Activated T-helper 1 cell treated with anti-CD3 and anti-CD28 coated beads, Interleukin-12 subunit alpha, Interleukin-12 subunit beta, Interleukin-2, Interleukin-4 antibody, amounts not matched to agents 30 ng/mL and 10 ng/mL and 1 ng/mL, durations not matched to agents 14 hours and 24 hours and 36 hours (primary cell): ENCODE data around the gene CPNE8. TPM values are rescaled to one million over a fixed set of nuclear protein-coding genes. Genes with fewer than 3 reads are reported as not detected.

Source experiments
- DNase-seq: peaks from one replicate; pipeline ENCODE4 v3.0.0; 2021; ENCODE audit warnings: low spot score
- H3K27ac Mint-ChIP-seq: one replicate; pipeline ENCODE4 v1.8.0; 2021; ENCODE audit warnings: mild to moderate bottlenecking, mixed read lengths
- H3K27me3 Mint-ChIP-seq: one replicate; pipeline ENCODE4 v1.8.0; 2022; ENCODE audit warnings: mild to moderate bottlenecking, moderate library complexity, mixed read lengths; ENCODE audit not compliant: insufficient read depth
- H3K36me3 Mint-ChIP-seq: one replicate; pipeline ENCODE4 v1.8.0; 2021; ENCODE audit warnings: low read depth, mixed read lengths
- H3K4me1 Mint-ChIP-seq: one replicate; pipeline ENCODE4 v1.8.0; 2021; ENCODE audit warnings: low read depth, mixed read lengths
- H3K4me3 Mint-ChIP-seq: one replicate; pipeline ENCODE4 v1.8.0; 2021; ENCODE audit warnings: mild to moderate bottlenecking, moderate library complexity, mixed read lengths
- H3K9me3 Mint-ChIP-seq: one replicate; pipeline ENCODE4 v1.8.0; 2021; ENCODE audit warnings: mixed read lengths
- intact Hi-C: fragments of 100-400 bp; cut with micrococcal nuclease; formaldehyde crosslinking; loops from one replicate; pipeline ENCODE4 v1.15.1; 2024
- total RNA-seq: library from RNA; stranded (reverse); gene quantifications from 2 replicates; pipeline ENCODE4 v1.2.3, GENCODE V29; 2022

The CPNE8 gene
- total RNA-seq, 1 donor from 2014 or later, result 7.1 TPM

GRCh38 chr12:38682521-38682920 is 222.9 kb downstream of the CPNE8 start:
- no peak for DNase-seq
- Mint-ChIP-seq H3K9me3 (no peaks in the 10 kb centered on the region), H3K4me1 (no peaks in the 10 kb centered on the region), H3K27me3 (no peaks in the 10 kb centered on the region), H3K27ac (no peak overlapping the region), H3K36me3 (no peaks in the 10 kb centered on the region), H3K4me3 (no peak overlapping the region)
- intact Hi-C loops, result no loop called here

GRCh38 chr12:38669530-38669929 is 235.9 kb downstream of the CPNE8 start:
- Mint-ChIP-seq H3K4me3 (no peak overlapping the region), H3K9me3 (peaks cover 3% of the 10 kb centered on the region), H3K4me1 (no peaks in the 10 kb centered on the region), H3K27me3 (no peaks in the 10 kb centered on the region), H3K27ac (no peak overlapping the region), H3K36me3 (peaks cover 2% of the 10 kb centered on the region)
- no peak for DNase-seq
- intact Hi-C loops, result no loop called here

- no peak for DNase-seq
- Mint-ChIP-seq H3K9me3 (peaks cover 3% of the 10 kb centered on the region), H3K27me3 (no peaks in the 10 kb centered on the region), H3K36me3 (peaks cover 2% of the 10 kb centered on the region), H3K4me1 (no peaks in the 10 kb centered on the region), H3K4me3 (no peak overlapping the region), H3K27ac (no peak overlapping the region)
- intact Hi-C loops, result no loop called here
These were observed 236.3 kb downstream of the CPNE8 start for GRCh38 chr12:38669081-38669480.

GRCh38 chr12:38666425-38666824 is 239.0 kb downstream of the CPNE8 start:
- Mint-ChIP-seq H3K4me1 (no peaks in the 10 kb centered on the region), H3K4me3 (no peak overlapping the region), H3K9me3 (peaks cover 8% of the 10 kb centered on the region), H3K27ac (no peak overlapping the region), H3K27me3 (no peaks in the 10 kb centered on the region), H3K36me3 (no peaks in the 10 kb centered on the region)
- intact Hi-C loops, result no loop called here
- DNase-seq, result no peak

GRCh38 chr12:38664661-38665269 is 240.6 kb downstream of the CPNE8 start:
- no peaks in the 10 kb centered on the region for H3K4me1 Mint-ChIP-seq
- DNase-seq, result no peak

GRCh38 chr12:38662829-38663228 is 242.6 kb downstream of the CPNE8 start:
- DNase-seq, result no peak
- no peak overlapping the region for H3K4me3 Mint-ChIP-seq
- H3K27me3 Mint-ChIP-seq, result no peaks in the 10 kb centered on the region
- no peaks in the 10 kb centered on the region for H3K4me1 Mint-ChIP-seq
- H3K27ac Mint-ChIP-seq, result no peak overlapping the region
- peaks cover 13% of the 10 kb centered on the region for H3K9me3 Mint-ChIP-seq
- no peaks in the 10 kb centered on the region for H3K36me3 Mint-ChIP-seq
- intact Hi-C loops, result loop anchor here (5.0 kb wide), 1 partner anchor 244 kb away; the partner anchor contains the start of gene CPNE8

More at GRCh38 chr12:38664661-38665269, 240.6 kb downstream of the CPNE8 start:
- no peaks in the 10 kb centered on the region for H3K27me3 Mint-ChIP-seq
- peaks cover 8% of the 10 kb centered on the region for H3K9me3 Mint-ChIP-seq
- intact Hi-C loops, result loop anchor here (1.0 to 5.0 kb wide), 2 partner anchors 243 to 439 kb away; partner anchors contain the start of gene CPNE8
- no peak overlapping the region for H3K4me3 Mint-ChIP-seq
- H3K27ac Mint-ChIP-seq, result no peak overlapping the region
- no peaks in the 10 kb centered on the region for H3K36me3 Mint-ChIP-seq

GRCh38 chr12:38653650-38654049 is 251.7 kb downstream of the CPNE8 start:
- H3K9me3 Mint-ChIP-seq, result no peaks in the 10 kb centered on the region
- H3K4me1 Mint-ChIP-seq, result no peaks in the 10 kb centered on the region
- DNase-seq, result no peak
- no peaks in the 10 kb centered on the region for H3K36me3 Mint-ChIP-seq
- H3K4me3 Mint-ChIP-seq, result no peak overlapping the region
- intact Hi-C loops, result no loop called here
- no peak overlapping the region for H3K27ac Mint-ChIP-seq
- H3K27me3 Mint-ChIP-seq, result no peaks in the 10 kb centered on the region

GRCh38 chr12:38648813-38649212 is 256.6 kb downstream of the CPNE8 start:
- DNase-seq, result no peak
- intact Hi-C loops, result no loop called here
- no peaks in the 10 kb centered on the region for H3K27me3 Mint-ChIP-seq

GRCh38 chr12:38646146-38646545 is 259.2 kb downstream of the CPNE8 start:
- Mint-ChIP-seq H3K9me3 (peaks cover 8% of the 10 kb centered on the region), H3K27ac (no peak overlapping the region), H3K4me1 (no peaks in the 10 kb centered on the region), H3K27me3 (peaks cover under 1% of the 10 kb centered on the region), H3K4me3 (no peak overlapping the region), H3K36me3 (no peaks in the 10 kb centered on the region)
- no peak for DNase-seq
- intact Hi-C loops, result no loop called here

More at GRCh38 chr12:38648813-38649212, 256.6 kb downstream of the CPNE8 start:
- no peak overlapping the region for H3K27ac Mint-ChIP-seq
- no peaks in the 10 kb centered on the region for H3K4me1 Mint-ChIP-seq
- no peaks in the 10 kb centered on the region for H3K9me3 Mint-ChIP-seq
- H3K36me3 Mint-ChIP-seq, result no peaks in the 10 kb centered on the region
- no peak overlapping the region for H3K4me3 Mint-ChIP-seq

- Mint-ChIP-seq H3K4me3 (no peak overlapping the region), H3K36me3 (no peaks in the 10 kb centered on the region), H3K27me3 (peaks cover 1% of the 10 kb centered on the region), H3K4me1 (no peaks in the 10 kb centered on the region), H3K9me3 (peaks cover 26% of the 10 kb centered on the region), H3K27ac (no peak overlapping the region)
- no peak for DNase-seq
- intact Hi-C loops, result no loop called here
These were observed 265.8 kb downstream of the CPNE8 start for GRCh38 chr12:38639625-38640024.

- no peaks in the 10 kb centered on the region for H3K36me3 Mint-ChIP-seq
- no peak overlapping the region for H3K27ac Mint-ChIP-seq
- no peaks in the 10 kb centered on the region for H3K4me1 Mint-ChIP-seq
- intact Hi-C loops, result no loop called here
- no peak overlapping the region for H3K4me3 Mint-ChIP-seq
- peaks cover 26% of the 10 kb centered on the region for H3K9me3 Mint-ChIP-seq
- peaks cover 1% of the 10 kb centered on the region for H3K27me3 Mint-ChIP-seq
- DNase-seq, result no peak
These were observed 267.0 kb downstream of the CPNE8 start for GRCh38 chr12:38638401-38638800.

- H3K27ac Mint-ChIP-seq, result no peak overlapping the region
- no peak for DNase-seq
- no peaks in the 10 kb centered on the region for H3K4me1 Mint-ChIP-seq
- H3K4me3 Mint-ChIP-seq, result no peak overlapping the region
- no peaks in the 10 kb centered on the region for H3K36me3 Mint-ChIP-seq
- H3K9me3 Mint-ChIP-seq, result peaks cover 9% of the 10 kb centered on the region
- intact Hi-C loops, result no loop called here
- no peaks in the 10 kb centered on the region for H3K27me3 Mint-ChIP-seq
These were observed 271.9 kb downstream of the CPNE8 start for GRCh38 chr12:38633511-38633910.

- Mint-ChIP-seq H3K4me3 (no peak overlapping the region), H3K4me1 (no peaks in the 10 kb centered on the region), H3K27me3 (no peaks in the 10 kb centered on the region), H3K9me3 (peaks cover 11% of the 10 kb centered on the region), H3K36me3 (no peaks in the 10 kb centered on the region), H3K27ac (no peak overlapping the region)
- intact Hi-C loops, result no loop called here
- DNase-seq, result no peak
These were observed 276.3 kb downstream of the CPNE8 start for GRCh38 chr12:38629064-38629463.

- DNase-seq, result no peak
- H3K4me3 Mint-ChIP-seq, result no peak overlapping the region
- no peak overlapping the region for H3K27ac Mint-ChIP-seq
- no peaks in the 10 kb centered on the region for H3K36me3 Mint-ChIP-seq
- peaks cover 15% of the 10 kb centered on the region for H3K9me3 Mint-ChIP-seq
- H3K27me3 Mint-ChIP-seq, result no peaks in the 10 kb centered on the region
- intact Hi-C loops, result no loop called here
- H3K4me1 Mint-ChIP-seq, result no peaks in the 10 kb centered on the region
These were observed 277.1 kb downstream of the CPNE8 start for GRCh38 chr12:38628288-38628687.
